ENCODE data around the gene AAMDC.

Gene AAMDC

DNA sequence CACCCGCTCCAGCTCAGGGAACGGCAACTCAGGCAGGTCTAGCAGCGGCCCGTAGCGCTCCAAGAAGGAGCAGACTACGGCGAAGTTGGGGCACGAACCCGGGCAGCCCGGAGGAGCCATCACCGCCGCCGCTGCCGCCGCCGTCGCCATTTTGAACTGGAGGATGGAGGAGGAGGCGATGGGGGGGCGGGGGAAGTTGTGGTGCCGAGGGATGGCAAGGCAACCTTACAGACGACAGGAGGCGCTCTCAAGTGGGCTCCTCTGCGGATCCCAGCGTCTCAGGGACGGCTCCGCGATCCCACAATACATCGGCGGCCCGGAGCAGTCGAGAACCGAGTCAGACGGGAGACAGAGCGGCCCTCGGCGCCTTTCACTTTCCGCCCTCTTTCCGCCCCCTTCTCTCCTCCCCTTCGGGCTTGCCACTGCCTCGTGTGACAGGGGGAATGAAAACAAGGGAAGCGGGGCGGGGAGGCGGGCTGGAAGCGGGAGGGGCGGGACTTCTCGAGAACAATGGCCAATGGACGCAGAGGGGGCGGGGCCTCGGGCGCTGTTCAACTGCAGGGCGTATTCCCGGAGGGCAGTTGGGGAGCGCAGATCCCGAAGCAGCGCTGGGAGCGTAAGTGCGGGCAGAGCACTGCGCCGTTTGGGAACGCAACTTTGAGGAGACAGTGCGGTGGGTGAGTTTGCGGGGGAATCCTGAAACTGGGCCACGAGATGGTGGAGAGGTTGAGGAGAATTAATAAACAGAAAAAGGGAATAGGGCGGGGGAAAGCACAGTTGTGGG lies at the start of gene AAMDC, which contains the start of gene RSF1:
AAMDC (plus strand) TSS at position 580 of the 784 bp plus-strand sequence. CDS start 21,353 bp downstream, outside the sequence.
RSF1 (minus strand) TSS at position 158 of the 784 bp plus-strand sequence; CDS start at position 150, 8 bp downstream.
- peak; percentile 95 to 98 for DNase-seq (ENCODE audit: low read depth in 2 of 2)

GRCh38 chr11:77775936-77776335 lies 45.0 kb upstream of the AAMDC start:
- DNase-seq (ENCODE audit: low read depth in 2 of 2), result no peak

DNA sequence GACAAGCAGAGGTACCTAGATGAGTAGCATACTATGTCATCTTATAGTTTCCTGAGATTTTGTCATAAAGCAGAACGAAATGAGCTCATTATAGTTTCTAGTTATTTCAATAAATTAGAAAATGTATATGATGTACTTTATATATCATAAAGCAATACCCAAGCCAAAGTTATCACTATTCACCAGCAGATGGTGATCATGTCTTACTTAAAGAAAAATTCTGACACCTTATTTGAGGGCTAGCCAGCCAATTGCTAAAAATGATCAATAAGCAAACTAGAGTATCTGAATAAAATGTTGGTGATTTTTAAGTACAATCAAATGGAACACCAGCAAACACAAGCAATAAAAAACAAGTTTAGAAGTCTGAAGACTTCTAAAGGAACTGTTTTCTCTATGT lies 44.5 kb upstream of the AAMDC start:
- DNase-seq (ENCODE audit: low read depth in 2 of 2), result no peak

DNA sequence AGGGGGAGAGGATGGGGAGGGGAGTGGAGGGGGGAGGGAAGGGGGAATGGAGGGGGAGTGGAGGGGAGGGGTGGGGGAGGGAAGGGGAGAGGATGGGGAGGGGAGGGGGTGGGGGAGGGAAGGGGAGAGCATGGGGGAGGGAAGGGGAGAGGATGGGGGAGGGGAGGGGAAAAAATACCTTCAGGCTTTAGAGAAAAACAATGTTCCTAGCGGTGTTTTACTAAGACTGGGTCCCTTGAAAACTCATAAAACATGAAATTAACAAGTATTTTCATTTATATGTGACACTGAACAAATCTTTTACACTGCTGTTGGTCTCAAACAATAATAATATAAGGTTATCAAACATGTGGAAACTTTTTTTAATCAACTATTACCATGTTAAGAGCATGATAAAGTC lies 42.8 kb upstream of the AAMDC start:
- DNase-seq (ENCODE audit: low read depth in 2 of 2), result no peak

- DNase-seq (ENCODE audit: low read depth in 2 of 2), result no peak
These were observed 42.4 kb upstream of the AAMDC start for GRCh38 chr11:77778549-77778948.

DNA sequence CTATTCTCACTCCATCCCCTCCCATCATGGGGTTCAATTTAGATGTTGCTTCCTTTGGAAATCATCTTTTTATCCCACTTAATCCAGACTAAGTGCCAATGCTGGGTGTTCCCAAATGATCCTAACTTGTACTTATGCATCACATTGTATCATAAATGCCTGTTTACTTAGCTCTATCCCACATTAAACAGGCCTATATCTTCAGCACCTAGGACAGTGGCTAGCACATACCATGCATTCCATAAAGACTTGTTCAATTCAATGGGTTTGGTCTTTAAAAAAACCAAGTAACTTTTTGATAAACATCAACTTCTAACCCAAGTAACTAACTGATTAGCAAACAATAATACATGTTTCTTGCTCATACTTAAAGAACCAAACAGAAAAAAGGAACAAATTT lies 41.0 kb upstream of the AAMDC start:
- DNase-seq (ENCODE audit: low read depth in 2 of 2), result no peak

- no peak for DNase-seq (ENCODE audit: low read depth in 2 of 2)
These were observed 37.9 kb upstream of the AAMDC start for GRCh38 chr11:77783025-77783424.

DNA sequence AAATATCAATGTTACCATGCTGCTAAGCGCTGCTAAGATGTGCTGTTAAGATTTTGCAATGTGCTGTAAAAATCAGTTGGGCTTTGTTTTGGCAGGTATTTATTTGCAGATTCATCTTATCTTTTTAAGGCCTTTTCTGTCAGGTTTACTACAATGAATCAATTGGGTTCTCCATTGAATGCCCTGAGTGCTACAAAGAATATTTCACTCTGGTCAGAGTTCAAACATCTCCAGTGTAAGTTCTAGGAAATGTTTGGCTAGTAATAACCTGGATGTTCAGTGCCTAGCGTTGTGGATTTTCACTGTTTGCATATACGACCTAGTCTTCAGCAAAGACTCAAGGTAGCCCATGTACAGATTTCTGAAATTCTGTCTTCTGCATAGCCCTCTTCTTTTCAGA lies 36.4 kb upstream of the AAMDC start:
- no peak for DNase-seq (ENCODE audit: low read depth in 2 of 2)

GRCh38 chr11:77789061-77789730 lies 31.7 kb upstream of the AAMDC start:
- no peak for DNase-seq (ENCODE audit: low read depth in 2 of 2)

DNA sequence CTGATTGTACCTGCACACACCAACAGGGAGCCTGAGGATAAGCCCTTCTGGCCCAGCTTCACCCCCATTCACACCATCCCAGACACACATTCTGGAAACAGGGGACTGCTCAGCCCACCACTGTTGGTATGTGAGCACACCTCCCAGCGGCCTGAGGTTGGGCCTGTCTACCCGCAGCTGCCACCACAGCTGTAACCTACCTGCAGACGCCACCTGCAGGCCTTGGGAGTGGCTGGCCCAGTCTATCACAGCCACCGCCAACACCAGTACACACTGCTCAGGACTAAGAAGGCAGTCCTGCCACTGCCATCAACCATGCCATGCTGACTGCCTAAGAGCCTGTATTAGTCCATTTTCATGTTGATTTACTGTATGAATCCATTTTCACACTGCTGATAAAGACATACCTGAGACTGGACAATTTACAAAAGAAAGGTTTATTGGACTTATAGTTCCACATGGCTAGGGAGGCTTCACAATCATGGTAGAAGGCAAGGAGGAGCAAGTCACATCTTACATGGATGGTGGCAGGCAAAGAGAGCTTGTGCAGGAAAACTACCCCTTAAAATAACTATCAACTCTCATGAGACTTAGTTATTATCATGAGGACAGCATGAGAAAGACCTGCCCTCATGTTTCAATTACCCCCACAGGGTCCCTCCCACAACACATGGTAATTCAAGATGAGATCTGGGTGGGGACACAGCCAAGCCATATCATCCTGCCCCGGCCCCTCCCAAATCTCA lies 31.0 kb upstream of the AAMDC start:
- no peak for DNase-seq (ENCODE audit: low read depth in 2 of 2)

- DNase-seq (ENCODE audit: low read depth in 2 of 2), result no peak
These were observed 29.6 kb upstream of the AAMDC start for GRCh38 chr11:77791301-77791700.

DNA sequence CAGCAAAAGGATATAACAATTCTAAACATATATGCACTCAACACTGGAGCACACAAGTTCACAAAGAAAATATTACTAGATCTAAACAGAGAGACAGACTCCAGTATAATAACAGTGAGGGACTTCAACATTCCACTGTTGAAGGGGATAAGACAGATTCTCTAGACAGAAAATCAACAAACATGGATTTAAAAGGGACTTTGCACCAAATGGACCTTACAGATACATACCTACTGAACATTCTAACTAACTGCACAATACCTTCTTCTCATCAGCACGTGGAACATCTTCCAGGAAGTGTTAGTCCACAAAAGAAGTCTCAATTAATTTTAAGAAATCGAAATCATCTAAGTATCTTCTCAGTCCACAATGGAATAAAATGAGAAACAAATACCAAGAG lies 27.0 kb upstream of the AAMDC start:
- no peak for DNase-seq (ENCODE audit: low read depth in 2 of 2)

DNA sequence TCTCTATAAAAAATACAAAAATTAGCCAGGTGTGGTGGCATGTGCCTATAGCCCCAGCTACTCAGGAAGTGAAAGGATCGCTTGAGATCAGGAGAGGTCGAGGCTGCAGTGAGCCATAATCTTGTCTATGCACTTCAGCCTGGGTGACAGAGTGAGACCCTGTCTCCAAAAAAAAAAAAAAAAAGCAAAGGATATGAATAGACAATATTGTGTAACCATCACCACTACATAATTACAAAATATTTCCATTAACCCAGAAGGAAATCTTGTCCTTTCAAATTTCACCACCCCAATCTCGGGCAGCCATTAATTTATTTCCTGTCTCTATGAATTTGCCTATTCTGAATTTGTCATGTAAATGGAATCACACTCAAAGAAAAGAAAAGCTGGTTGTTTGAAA lies 21.6 kb upstream of the AAMDC start:
- DNase-seq (ENCODE audit: low read depth in 2 of 2), result no peak

DNA sequence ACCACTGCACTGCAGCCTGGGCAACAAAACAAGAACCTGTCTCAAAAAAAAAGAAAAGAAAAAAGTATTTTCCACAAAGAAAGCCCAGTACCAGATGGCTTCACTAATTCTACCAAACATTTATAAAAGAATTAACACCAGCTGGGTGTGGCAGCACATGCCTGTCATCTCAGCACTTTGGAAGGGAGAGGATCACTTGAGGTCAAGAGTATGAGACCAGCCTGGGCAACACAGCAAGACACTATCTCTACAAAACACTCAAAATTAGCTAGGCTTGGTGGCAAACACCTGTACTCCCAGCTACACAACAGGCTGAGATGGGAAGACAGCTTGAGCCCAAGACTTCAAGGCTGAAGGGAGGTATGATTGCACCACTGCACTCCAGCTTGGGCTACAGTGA lies 20.5 kb upstream of the AAMDC start:
- DNase-seq (ENCODE audit: low read depth in 2 of 2), result no peak

DNA sequence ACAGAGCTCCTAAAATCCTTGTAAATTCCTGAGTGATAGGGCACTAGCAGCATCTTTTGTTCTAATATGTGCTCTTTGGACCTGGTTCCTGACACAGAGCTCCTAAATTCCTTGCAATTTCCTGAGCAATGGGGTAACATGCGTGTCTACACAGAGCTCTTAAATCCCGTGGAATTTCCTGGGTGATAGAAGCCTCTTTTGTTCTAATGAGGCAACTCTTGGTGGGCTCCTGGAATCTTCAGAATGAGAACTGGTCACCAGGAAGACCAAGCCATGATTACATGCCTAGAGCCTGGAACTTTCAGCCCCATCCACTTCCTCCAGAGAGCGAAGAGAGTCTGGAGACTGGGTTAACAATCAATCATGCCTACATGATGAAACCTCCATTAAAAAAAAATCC lies 19.5 kb upstream of the AAMDC start:
- no peak for DNase-seq (ENCODE audit: low read depth in 2 of 2)

DNA sequence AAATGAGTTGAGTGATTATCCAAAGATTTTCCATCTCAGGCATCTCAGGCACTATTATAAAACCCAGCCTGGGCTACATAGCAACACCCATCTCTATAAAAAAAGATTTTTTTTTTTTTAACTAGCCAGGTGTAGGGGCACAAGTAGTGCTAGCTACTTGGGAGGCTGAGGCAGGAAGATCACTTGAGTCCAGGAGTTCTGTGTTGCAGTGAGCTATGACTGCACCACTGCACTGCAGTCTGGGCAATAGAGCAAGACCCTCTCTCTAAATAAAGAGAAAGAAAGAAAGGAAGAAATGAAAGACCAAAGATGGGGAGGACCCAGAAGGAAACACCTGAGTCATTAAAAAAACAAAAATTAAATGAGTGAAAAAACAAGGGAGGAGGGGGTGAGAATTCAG lies 14.5 kb upstream of the AAMDC start:
- DNase-seq (ENCODE audit: low read depth in 2 of 2), result no peak

DNA sequence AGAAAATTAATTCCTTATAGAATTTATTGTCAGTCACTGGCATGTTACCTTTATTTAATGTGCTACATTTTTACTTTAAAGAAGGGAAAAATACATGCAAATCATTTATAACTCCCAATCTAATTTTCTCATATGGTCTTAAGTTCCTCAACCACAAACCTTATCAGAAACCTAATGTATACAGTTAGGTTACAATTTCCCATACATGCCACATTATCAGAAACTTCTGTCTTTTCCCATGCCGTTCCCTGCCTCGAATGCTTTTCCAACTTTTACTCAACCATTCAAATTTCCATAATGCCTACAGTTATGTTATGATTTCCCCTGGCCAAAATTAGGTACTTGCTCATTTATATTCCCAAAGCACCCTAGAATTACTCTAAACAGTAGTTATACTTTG lies 14.0 kb upstream of the AAMDC start:
- DNase-seq (ENCODE audit: low read depth in 2 of 2), result no peak

GRCh38 chr11:77813256-77813655 lies 7.7 kb upstream of the AAMDC start:
- DNase-seq (ENCODE audit: low read depth in 2 of 2), result no peak

GRCh38 chr11:77814848-77815247 lies 6.1 kb upstream of the AAMDC start:
- DNase-seq (ENCODE audit: low read depth in 2 of 2), result no peak

DNA sequence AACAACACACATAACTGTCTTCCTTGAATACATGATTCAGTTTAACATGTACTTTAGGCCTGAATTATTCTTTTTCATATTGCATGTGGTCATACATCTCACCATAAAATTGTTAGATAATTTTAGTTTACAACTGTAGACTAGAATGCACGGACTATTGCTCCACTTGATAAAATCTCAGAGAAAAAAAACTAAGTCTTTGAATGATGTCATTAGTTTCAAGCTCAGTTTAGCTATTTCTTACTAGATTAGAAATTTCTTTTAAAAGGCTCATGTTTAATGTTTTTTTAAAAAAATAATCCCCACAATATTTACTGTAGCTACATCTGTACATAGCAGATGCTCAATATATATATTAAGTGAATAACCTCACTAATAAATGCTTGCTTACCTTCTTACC lies 5.5 kb upstream of the AAMDC start:
- DNase-seq (ENCODE audit: low read depth in 2 of 2), result no peak

- DNase-seq (ENCODE audit: low read depth in 2 of 2), result peak; percentile 73 to 75
These were observed 1.5 kb upstream of the AAMDC start for GRCh38 chr11:77819411-77819920.

GRCh38 chr11:77819921-77820564 lies 901 bp upstream of the AAMDC start:
- peak; percentile 10 to 12 for DNase-seq (ENCODE audit: low read depth in 2 of 2)

All from stimulated activated CD4-positive, alpha-beta T cell treated with anti-CD3 and anti-CD28 coated beads, Interleukin-12 subunit alpha, Interleukin-12 subunit beta, amount 100 ng/mL, for 24 hours (primary cell).